ENCODE measurements around the gene ZNF275.

DNA sequence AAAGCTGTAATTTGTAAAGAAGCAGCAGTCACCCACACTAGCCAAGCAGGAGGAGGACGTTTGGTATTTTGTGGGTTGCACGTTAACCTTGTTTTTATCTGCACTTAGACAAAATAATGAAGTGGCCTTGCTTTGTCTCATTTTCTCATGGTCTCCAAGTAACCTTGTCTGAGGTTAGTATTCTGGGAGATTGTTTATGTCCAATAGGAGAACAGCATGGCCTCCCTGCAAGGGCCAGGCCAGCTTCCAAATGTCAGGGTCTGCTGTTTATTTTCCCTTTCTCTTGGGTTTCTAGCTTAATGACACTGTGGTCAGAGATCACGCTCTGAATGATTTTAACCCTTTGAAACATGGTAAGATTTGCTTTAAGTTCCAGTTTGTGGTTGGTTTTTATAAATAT lies 37.3 kb downstream of the ZNF275 start:
- TF ChIP-seq, protein P1, sequence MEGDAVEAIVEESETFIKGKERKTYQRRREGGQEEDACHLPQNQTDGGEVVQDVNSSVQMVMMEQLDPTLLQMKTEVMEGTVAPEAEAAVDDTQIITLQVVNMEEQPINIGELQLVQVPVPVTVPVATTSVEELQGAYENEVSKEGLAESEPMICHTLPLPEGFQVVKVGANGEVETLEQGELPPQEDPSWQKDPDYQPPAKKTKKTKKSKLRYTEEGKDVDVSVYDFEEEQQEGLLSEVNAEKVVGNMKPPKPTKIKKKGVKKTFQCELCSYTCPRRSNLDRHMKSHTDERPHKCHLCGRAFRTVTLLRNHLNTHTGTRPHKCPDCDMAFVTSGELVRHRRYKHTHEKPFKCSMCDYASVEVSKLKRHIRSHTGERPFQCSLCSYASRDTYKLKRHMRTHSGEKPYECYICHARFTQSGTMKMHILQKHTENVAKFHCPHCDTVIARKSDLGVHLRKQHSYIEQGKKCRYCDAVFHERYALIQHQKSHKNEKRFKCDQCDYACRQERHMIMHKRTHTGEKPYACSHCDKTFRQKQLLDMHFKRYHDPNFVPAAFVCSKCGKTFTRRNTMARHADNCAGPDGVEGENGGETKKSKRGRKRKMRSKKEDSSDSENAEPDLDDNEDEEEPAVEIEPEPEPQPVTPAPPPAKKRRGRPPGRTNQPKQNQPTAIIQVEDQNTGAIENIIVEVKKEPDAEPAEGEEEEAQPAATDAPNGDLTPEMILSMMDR (conservative IDR thresholded peaks at IDR 0.05; ENCODE audit: low read length): no peak
- no peak for TF ChIP-seq EZH2phosphoT487 (IDR thresholded peaks at IDR 0.05; ENCODE audit: borderline replicate concordance)

Measured in Loucy (cell line).